Naive thymus-derived CD4-positive, alpha-beta T cell (primary cell): ENCODE data around the gene SBK2. TPM values are rescaled to one million over a fixed set of nuclear protein-coding genes. Genes with fewer than 3 reads are reported as not detected.
A peak's percentile ranks its signal among the peaks of the same experiment; 100 is the strongest.

Source experiments
- ATAC-seq: fragments of 150-1000 bp; cut with Tn5 transposase; 2 replicates; pipeline ENCODE4 v1.10.0; 2021; ENCODE audit warnings: mild to moderate bottlenecking, moderate library complexity
- CTCF ChIA-PET: fragments of 350-600 bp; sonication (Branson Sonifier 250); formaldehyde crosslinking; loops from one replicate; lab custom pipeline; 2021; ENCODE audit warnings: antibody characterized with exemption; lab: Charles Lee
- POLR2A ChIA-PET: fragments of 350-600 bp; sonication (Branson Sonifier 250); formaldehyde crosslinking; loops from one replicate; lab custom pipeline; 2021; ENCODE audit warnings: antibody characterized with exemption, inconsistent platforms; lab: Charles Lee
- DNase-seq, 9 donors: peaks; one replicate each; pipeline versions ENCODE4 v3.0.0 to v3.0.0-alpha.2; 2020 to 2022; ENCODE audit warnings: mixed read lengths in 1 of 9
- H3K27ac ChIP-seq: one replicate; pipeline ENCODE4 v1.7.0; 2013; ENCODE audit warnings: mild to moderate bottlenecking, low read depth, low read length, moderate library complexity
- H3K27me3 ChIP-seq, 2 donors: one replicate each; pipeline ENCODE4 v1.7.0; 2013; ENCODE audit warnings: low read length in 2 of 2, mild to moderate bottlenecking in 2 of 2, moderate library complexity in 2 of 2; ENCODE audit not compliant: control insufficient read depth in 2 of 2, insufficient read depth in 2 of 2
- H3K36me3 ChIP-seq, 3 experiments: 1 replicate in 2 of 3; 2 replicates in 1 of 3; pipeline ENCODE4 v1.7.0; 2013; ENCODE audit warnings: low read length in 3 of 3, mild to moderate bottlenecking in 3 of 3, moderate library complexity in 1 of 3; ENCODE audit not compliant: insufficient read depth in 3 of 3, control insufficient read depth in 2 of 3
- H3K4me1 ChIP-seq, 2 donors: one replicate each; pipeline ENCODE4 v1.7.0; 2013; ENCODE audit warnings: low read length in 2 of 2, mild to moderate bottlenecking in 2 of 2, moderate library complexity in 1 of 2; ENCODE audit not compliant: control insufficient read depth in 2 of 2, insufficient read depth in 2 of 2
- H3K4me3 ChIP-seq: 2 replicates; pipeline ENCODE4 v1.7.0; 2013; ENCODE audit warnings: mild to moderate bottlenecking, low read length
- H3K9me3 ChIP-seq, 3 experiments: 1 replicate in 2 of 3; 2 replicates in 1 of 3; pipeline ENCODE4 v1.7.0; 2013; ENCODE audit warnings: low read length in 3 of 3; ENCODE audit not compliant: control insufficient read depth in 2 of 3
- H3K27ac Mint-ChIP-seq, 9 donors: one replicate each; pipeline ENCODE4 v1.8.0; 2020 to 2022; ENCODE audit warnings: mixed read lengths in 9 of 9, mild to moderate bottlenecking in 8 of 9, moderate library complexity in 5 of 9, inconsistent platforms in 2 of 9
- H3K27me3 Mint-ChIP-seq, 5 donors: one replicate each; pipeline ENCODE4 v1.8.0; 2021 to 2022; ENCODE audit warnings: mixed read lengths in 5 of 5, mild to moderate bottlenecking in 1 of 5
- H3K36me3 Mint-ChIP-seq, 5 donors: one replicate each; pipeline ENCODE4 v1.8.0; 2020 to 2022; ENCODE audit warnings: mixed read lengths in 5 of 5, mild to moderate bottlenecking in 3 of 5, inconsistent platforms in 1 of 5
- H3K4me1 Mint-ChIP-seq, 7 donors: one replicate each; pipeline ENCODE4 v1.8.0; 2020 to 2022; ENCODE audit warnings: mixed read lengths in 7 of 7, mild to moderate bottlenecking in 3 of 7, inconsistent platforms in 1 of 7
- H3K4me3 Mint-ChIP-seq, 10 donors: one replicate each; pipeline ENCODE4 v1.8.0; 2020 to 2022; ENCODE audit warnings: mild to moderate bottlenecking in 10 of 10, mixed read lengths in 10 of 10, moderate library complexity in 6 of 10, inconsistent platforms in 2 of 10
- H3K9me3 Mint-ChIP-seq, 11 donors: one replicate each; pipeline ENCODE4 v1.8.0; 2020 to 2022; ENCODE audit warnings: mixed read lengths in 11 of 11, mild to moderate bottlenecking in 4 of 11, inconsistent platforms in 1 of 11, moderate library complexity in 1 of 11
- intact Hi-C, 2 donors: fragments of 100-400 bp; cut with micrococcal nuclease; formaldehyde crosslinking; loops; one replicate each; pipeline ENCODE4 v1.15.1; 2023
- polyA plus RNA-seq, 2 donors: library from polyadenylated mRNA; unstranded; fragments of 300-500 nt; fragmentation: Illumina TruSeq; gene quantifications; one replicate each; pipeline ENCODE4 v1.2.3, GENCODE V29; 2021
- total RNA-seq, 6 experiments: library from RNA in 5 of 6; stranded (reverse) in 5 of 6; gene quantifications; 1 replicate in 5 of 6; 2 replicates in 1 of 6; pipeline ENCODE4 v1.2.3 and lab custom pipeline; 2021 to 2026

The SBK2 gene
- total and polyA plus RNA-seq, 7 experiments from 2014 or later: not detected

GRCh38 chr19:55552620-55553019, 15.7 kb upstream of the SBK2 start:
- H3K36me3 ChIP-seq: no peaks in the 10 kb centered on the region
- no peak overlapping the region for H3K4me3 ChIP-seq
- Mint-ChIP-seq H3K9me3 (no peaks in the 10 kb centered on the region), H3K4me3 (no peak overlapping the region), H3K36me3 (no peaks in the 10 kb centered on the region), H3K27me3 (peaks cover under 1 to 21% (median 9%) of the 10 kb centered on the region in 5 donors), H3K4me1 (peaks cover 0 to 2% (median 0%) of the 10 kb centered on the region in 7 donors), H3K27ac (no peak overlapping the region)
- no peaks in the 10 kb centered on the region for H3K4me1 ChIP-seq
- H3K27me3 ChIP-seq: no peaks in the 10 kb centered on the region
- no peaks in the 10 kb centered on the region for H3K9me3 ChIP-seq
- DNase-seq (no peak), ATAC-seq (no peak)
- H3K27ac ChIP-seq: no peak overlapping the region
- intact Hi-C loops: no loop called here
- ChIA-PET POLR2A (no interaction called here), CTCF (no interaction called here)

- no peaks in the 10 kb centered on the region for H3K36me3 Mint-ChIP-seq
- peaks cover 0 to 2% (median 0%) of the 10 kb centered on the region in 7 donors for H3K4me1 Mint-ChIP-seq
- Histone ChIP-seq H3K4me3 (no peak overlapping the region), H3K27ac (no peak overlapping the region), H3K36me3 (no peaks in the 10 kb centered on the region), H3K4me1 (no peaks in the 10 kb centered on the region), H3K27me3 (no peaks in the 10 kb centered on the region), H3K9me3 (no peaks in the 10 kb centered on the region)
- no peak for DNase-seq
- ChIA-PET POLR2A (no interaction called here), CTCF (no interaction called here)
- intact Hi-C loops: no loop called here
- H3K27me3 Mint-ChIP-seq: peaks cover 4 to 25% (median 13%) of the 10 kb centered on the region in 5 donors
- no peaks in the 10 kb centered on the region for H3K9me3 Mint-ChIP-seq
- ATAC-seq: no peak
- H3K4me3 Mint-ChIP-seq: no peak overlapping the region
- peak overlapping the region in 1 of 9 donors; percentile 18 for H3K27ac Mint-ChIP-seq
Measured at GRCh38 chr19:55552206-55552605, 15.3 kb upstream of the SBK2 start.

DNA sequence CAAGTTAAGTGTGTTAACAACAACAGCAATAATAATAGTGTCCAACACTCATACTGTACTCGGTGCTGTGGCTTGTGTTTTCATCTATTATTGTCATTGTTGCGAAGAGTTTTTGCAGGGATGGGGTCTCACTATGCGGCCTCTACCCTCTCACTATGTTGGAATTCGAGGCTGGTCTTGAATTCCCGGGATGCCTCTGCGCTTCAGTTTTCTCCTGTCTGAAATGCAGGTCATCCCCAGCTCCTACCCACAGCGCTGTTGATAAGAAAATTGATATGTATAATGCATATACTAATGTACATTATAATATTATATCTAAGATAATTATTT, 13.4 kb upstream of the SBK2 start:
- ChIA-PET CTCF (no interaction called here), POLR2A (no interaction called here)
- peaks cover 13 to 36% (median 17%) of the 10 kb centered on the region in 5 donors for H3K27me3 Mint-ChIP-seq

GRCh38 chr19:55549500-55550320, 12.8 kb upstream of the SBK2 start:
- no peak overlapping the region for H3K4me3 ChIP-seq
- peaks cover 15 to 39% (median 17%) of the 10 kb centered on the region in 5 donors for H3K27me3 Mint-ChIP-seq
- ATAC-seq (no peak), DNase-seq (no peak)
- H3K9me3 Mint-ChIP-seq: peaks cover 0 to 2% (median 0%) of the 10 kb centered on the region in 11 donors
- no peaks in the 10 kb centered on the region for H3K4me1 ChIP-seq
- no peaks in the 10 kb centered on the region for H3K9me3 ChIP-seq
- no peaks in the 10 kb centered on the region for H3K27me3 ChIP-seq
- intact Hi-C loops: no loop called here
- H3K4me3 Mint-ChIP-seq: no peak overlapping the region
- H3K27ac ChIP-seq: no peak overlapping the region
- no peaks in the 10 kb centered on the region for H3K36me3 Mint-ChIP-seq
- H3K27ac Mint-ChIP-seq: no peak overlapping the region
- POLR2A ChIA-PET: no interaction called here
- no peaks in the 10 kb centered on the region for H3K36me3 ChIP-seq
- CTCF ChIA-PET: no interaction called here
- H3K4me1 Mint-ChIP-seq: peaks cover 0 to 10% (median 0%) of the 10 kb centered on the region in 7 donors

More for the DNA sequence above, 13.4 kb upstream of the SBK2 start:
- DNase-seq: no peak
- Histone ChIP-seq H3K27me3 (no peaks in the 10 kb centered on the region), H3K4me3 (no peak overlapping the region), H3K9me3 (no peaks in the 10 kb centered on the region), H3K4me1 (no peaks in the 10 kb centered on the region), H3K27ac (no peak overlapping the region), H3K36me3 (no peaks in the 10 kb centered on the region)
- intact Hi-C loops: no loop called here
- no peak overlapping the region for H3K27ac Mint-ChIP-seq
- H3K9me3 Mint-ChIP-seq: no peaks in the 10 kb centered on the region
- ATAC-seq: no peak
- peaks cover 0 to 8% (median 0%) of the 10 kb centered on the region in 7 donors for H3K4me1 Mint-ChIP-seq
- no peaks in the 10 kb centered on the region for H3K36me3 Mint-ChIP-seq
- H3K4me3 Mint-ChIP-seq: no peak overlapping the region

- Histone ChIP-seq H3K36me3 (no peaks in the 10 kb centered on the region), H3K4me3 (no peak overlapping the region), H3K27me3 (no peaks in the 10 kb centered on the region), H3K27ac (no peak overlapping the region), H3K4me1 (no peaks in the 10 kb centered on the region), H3K9me3 (no peaks in the 10 kb centered on the region)
- no peak for DNase-seq
- no peaks in the 10 kb centered on the region for H3K36me3 Mint-ChIP-seq
- peaks cover 0 to 10% (median 0%) of the 10 kb centered on the region in 7 donors for H3K4me1 Mint-ChIP-seq
- ChIA-PET POLR2A (no interaction called here), CTCF (no interaction called here)
- peaks cover 0 to 6% (median 0%) of the 10 kb centered on the region in 11 donors for H3K9me3 Mint-ChIP-seq
- intact Hi-C loops: no loop called here
- H3K4me3 Mint-ChIP-seq: no peak overlapping the region
- H3K27me3 Mint-ChIP-seq: peaks cover 11 to 35% (median 17%) of the 10 kb centered on the region in 5 donors
- ATAC-seq: peak; percentile 32
- peak overlapping the region in 1 of 9 donors; percentile 49 for H3K27ac Mint-ChIP-seq
Measured at GRCh38 chr19:55546822-55547614, 10.1 kb upstream of the SBK2 start.

DNA sequence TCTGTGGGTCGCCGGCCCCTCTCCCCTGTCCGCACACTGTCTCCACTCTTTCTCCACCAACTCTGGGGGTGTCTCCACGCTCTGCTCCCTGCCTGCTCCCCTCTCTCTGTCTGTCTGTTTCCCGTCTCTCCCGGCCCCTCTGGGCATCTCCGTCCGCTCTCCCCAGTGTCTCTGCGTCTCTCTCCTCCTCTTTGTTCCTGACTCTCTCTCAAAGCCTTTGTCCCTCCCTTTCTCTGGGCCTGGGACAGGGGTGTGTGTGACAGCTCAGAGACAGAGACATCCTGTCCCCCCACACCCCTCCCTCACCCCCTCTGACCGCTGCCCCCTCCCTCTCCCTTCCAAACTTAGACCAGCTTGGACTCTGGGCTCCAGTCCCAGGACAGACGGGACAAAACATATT, 9.1 kb upstream of the SBK2 start:
- H3K27ac ChIP-seq: no peak overlapping the region
- Mint-ChIP-seq H3K9me3 (peaks cover 0 to 6% (median 0%) of the 10 kb centered on the region in 11 donors), H3K27ac (peak overlapping the region in 1 of 9 donors; percentile 25), H3K36me3 (no peaks in the 10 kb centered on the region), H3K4me1 (peaks cover 0 to 10% (median 0%) of the 10 kb centered on the region in 7 donors), H3K4me3 (no peak overlapping the region), H3K27me3 (peaks cover 11 to 35% (median 21%) of the 10 kb centered on the region in 5 donors)
- ChIA-PET CTCF (no interaction called here), POLR2A (no interaction called here)
- no peak overlapping the region for H3K4me3 ChIP-seq
- no peaks in the 10 kb centered on the region for H3K27me3 ChIP-seq
- H3K36me3 ChIP-seq: no peaks in the 10 kb centered on the region
- ATAC-seq (no peak), DNase-seq (no peak)
- intact Hi-C loops: no loop called here
- H3K4me1 ChIP-seq: no peaks in the 10 kb centered on the region
- H3K9me3 ChIP-seq: no peaks in the 10 kb centered on the region
